HepG2 (cell line): Measurements from ENCODE around the gene DOK7.

Experiments used
- BRF2 ChIP-seq: sonication (generic); formaldehyde crosslinking; IDR thresholded peaks from 2 replicates; pipeline ENCODE4 v1.8.1; 2022; ENCODE audit warnings: mild to moderate bottlenecking, missing genetic modification reagents
- NCOR1 ChIP-seq: fragments of 200-600 bp; sonication (generic); IDR thresholded peaks from 2 replicates; pipeline ENCODE4 v1.7.0; 2017; ENCODE audit warnings: antibody characterized with exemption, low read length, borderline replicate concordance
- POLR2A ChIP-seq, 2 experiments: IDR thresholded peaks; 2 replicates each; pipeline ENCODE4 v1.6.1; 2011; ENCODE audit warnings: low read depth in 2 of 2, low read length in 2 of 2, mild to moderate bottlenecking in 1 of 2, moderate library complexity in 1 of 2; ENCODE audit not compliant: insufficient read depth in 1 of 2
- POLR2AphosphoS5 ChIP-seq: IDR thresholded peaks from 2 replicates; pipeline ENCODE4 v1.6.1; 2012; ENCODE audit warnings: low read depth, low read length
- ZKSCAN5 ChIP-seq: sonication (generic); formaldehyde crosslinking; IDR thresholded peaks from 2 replicates; pipeline ENCODE4 v1.5.1; 2020; ENCODE audit warnings: mild to moderate bottlenecking, missing genetic modification reagents
- ZNF580 ChIP-seq: IDR thresholded peaks from 2 replicates; pipeline ENCODE4 v1.6.1; 2016; ENCODE audit warnings: low read depth, borderline replicate concordance
- TF ChIP-seq, protein P1 (sequence below), 2 experiments: IDR thresholded peaks; 2 replicates each; pipeline ENCODE4 v1.6.1; 2011 to 2012; ENCODE audit warnings: low read length in 2 of 2, borderline replicate concordance in 1 of 2, low read depth in 1 of 2, mild to moderate bottlenecking in 1 of 2, moderate library complexity in 1 of 2
- TF ChIP-seq, protein P2 (sequence below): sonication (generic); formaldehyde crosslinking; IDR thresholded peaks from 2 replicates; pipeline ENCODE4 v1.9.0; 2021; ENCODE audit warnings: missing genetic modification reagents, borderline replicate concordance
- TF ChIP-seq, protein P3 (sequence below): sonication (generic); formaldehyde crosslinking; IDR thresholded peaks from 2 replicates; pipeline ENCODE4 v1.4.0; 2020; ENCODE audit warnings: missing genetic modification reagents

DNA sequence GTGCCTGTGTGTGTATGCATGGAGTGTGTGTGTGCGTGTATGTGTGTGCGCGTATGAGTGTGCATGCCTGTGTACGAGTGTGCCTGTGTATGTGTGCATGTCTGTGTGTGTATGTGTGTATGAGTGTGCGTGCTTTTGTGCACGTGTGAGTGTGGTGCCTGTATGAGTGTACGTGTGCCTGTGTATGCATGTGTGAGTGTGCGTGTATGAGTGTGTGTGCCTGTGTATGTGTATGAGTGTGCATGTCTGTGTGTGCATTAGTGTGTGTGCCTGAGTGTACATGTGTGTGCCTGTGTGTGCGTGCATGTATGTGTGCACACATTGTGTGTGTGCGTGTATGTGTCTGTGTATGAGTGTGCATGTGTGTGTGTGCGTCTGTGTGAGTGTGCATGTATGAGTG is 5.7 kb downstream of the DOK7 start:
- TF ChIP-seq, protein P1, sequence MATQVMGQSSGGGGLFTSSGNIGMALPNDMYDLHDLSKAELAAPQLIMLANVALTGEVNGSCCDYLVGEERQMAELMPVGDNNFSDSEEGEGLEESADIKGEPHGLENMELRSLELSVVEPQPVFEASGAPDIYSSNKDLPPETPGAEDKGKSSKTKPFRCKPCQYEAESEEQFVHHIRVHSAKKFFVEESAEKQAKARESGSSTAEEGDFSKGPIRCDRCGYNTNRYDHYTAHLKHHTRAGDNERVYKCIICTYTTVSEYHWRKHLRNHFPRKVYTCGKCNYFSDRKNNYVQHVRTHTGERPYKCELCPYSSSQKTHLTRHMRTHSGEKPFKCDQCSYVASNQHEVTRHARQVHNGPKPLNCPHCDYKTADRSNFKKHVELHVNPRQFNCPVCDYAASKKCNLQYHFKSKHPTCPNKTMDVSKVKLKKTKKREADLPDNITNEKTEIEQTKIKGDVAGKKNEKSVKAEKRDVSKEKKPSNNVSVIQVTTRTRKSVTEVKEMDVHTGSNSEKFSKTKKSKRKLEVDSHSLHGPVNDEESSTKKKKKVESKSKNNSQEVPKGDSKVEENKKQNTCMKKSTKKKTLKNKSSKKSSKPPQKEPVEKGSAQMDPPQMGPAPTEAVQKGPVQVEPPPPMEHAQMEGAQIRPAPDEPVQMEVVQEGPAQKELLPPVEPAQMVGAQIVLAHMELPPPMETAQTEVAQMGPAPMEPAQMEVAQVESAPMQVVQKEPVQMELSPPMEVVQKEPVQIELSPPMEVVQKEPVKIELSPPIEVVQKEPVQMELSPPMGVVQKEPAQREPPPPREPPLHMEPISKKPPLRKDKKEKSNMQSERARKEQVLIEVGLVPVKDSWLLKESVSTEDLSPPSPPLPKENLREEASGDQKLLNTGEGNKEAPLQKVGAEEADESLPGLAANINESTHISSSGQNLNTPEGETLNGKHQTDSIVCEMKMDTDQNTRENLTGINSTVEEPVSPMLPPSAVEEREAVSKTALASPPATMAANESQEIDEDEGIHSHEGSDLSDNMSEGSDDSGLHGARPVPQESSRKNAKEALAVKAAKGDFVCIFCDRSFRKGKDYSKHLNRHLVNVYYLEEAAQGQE (IDR thresholded peaks at IDR 0.05; ENCODE audit: borderline replicate concordance in 1 of 2, low read depth in 1 of 2, low read length in 2 of 2) = no peak
- TF ChIP-seq, protein P2, sequence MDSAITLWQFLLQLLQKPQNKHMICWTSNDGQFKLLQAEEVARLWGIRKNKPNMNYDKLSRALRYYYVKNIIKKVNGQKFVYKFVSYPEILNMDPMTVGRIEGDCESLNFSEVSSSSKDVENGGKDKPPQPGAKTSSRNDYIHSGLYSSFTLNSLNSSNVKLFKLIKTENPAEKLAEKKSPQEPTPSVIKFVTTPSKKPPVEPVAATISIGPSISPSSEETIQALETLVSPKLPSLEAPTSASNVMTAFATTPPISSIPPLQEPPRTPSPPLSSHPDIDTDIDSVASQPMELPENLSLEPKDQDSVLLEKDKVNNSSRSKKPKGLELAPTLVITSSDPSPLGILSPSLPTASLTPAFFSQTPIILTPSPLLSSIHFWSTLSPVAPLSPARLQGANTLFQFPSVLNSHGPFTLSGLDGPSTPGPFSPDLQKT = no peak
- TF ChIP-seq BRF2 = no peak
- no peak for TF ChIP-seq POLR2AphosphoS5
- TF ChIP-seq, protein P3, sequence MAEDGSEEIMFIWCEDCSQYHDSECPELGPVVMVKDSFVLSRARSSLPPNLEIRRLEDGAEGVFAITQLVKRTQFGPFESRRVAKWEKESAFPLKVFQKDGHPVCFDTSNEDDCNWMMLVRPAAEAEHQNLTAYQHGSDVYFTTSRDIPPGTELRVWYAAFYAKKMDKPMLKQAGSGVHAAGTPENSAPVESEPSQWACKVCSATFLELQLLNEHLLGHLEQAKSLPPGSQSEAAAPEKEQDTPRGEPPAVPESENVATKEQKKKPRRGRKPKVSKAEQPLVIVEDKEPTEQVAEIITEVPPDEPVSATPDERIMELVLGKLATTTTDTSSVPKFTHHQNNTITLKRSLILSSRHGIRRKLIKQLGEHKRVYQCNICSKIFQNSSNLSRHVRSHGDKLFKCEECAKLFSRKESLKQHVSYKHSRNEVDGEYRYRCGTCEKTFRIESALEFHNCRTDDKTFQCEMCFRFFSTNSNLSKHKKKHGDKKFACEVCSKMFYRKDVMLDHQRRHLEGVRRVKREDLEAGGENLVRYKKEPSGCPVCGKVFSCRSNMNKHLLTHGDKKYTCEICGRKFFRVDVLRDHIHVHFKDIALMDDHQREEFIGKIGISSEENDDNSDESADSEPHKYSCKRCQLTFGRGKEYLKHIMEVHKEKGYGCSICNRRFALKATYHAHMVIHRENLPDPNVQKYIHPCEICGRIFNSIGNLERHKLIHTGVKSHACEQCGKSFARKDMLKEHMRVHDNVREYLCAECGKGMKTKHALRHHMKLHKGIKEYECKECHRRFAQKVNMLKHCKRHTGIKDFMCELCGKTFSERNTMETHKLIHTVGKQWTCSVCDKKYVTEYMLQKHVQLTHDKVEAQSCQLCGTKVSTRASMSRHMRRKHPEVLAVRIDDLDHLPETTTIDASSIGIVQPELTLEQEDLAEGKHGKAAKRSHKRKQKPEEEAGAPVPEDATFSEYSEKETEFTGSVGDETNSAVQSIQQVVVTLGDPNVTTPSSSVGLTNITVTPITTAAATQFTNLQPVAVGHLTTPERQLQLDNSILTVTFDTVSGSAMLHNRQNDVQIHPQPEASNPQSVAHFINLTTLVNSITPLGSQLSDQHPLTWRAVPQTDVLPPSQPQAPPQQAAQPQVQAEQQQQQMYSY = no peak
- no peak for TF ChIP-seq ZNF580 (CRISPR knock-in tag)
- no peak for TF ChIP-seq ZKSCAN5 (CRISPR knock-in tag)
- TF ChIP-seq NCOR1 = no peak
- no peak for TF ChIP-seq POLR2A (IDR thresholded peaks at IDR 0.05; ENCODE audit: insufficient read depth in 1 of 2, low read depth in 2 of 2, low read length in 2 of 2)
